ENCODE results near the gene ZNF311. TPM values are rescaled to one million over a fixed set of nuclear protein-coding genes. Genes with fewer than 3 reads are reported as not detected.

The ZNF311 gene
- polyA plus RNA-seq, 3 donors = 0.05 TPM; not detected in 1

- no peaks in the 10 kb centered on the region for H4K20me1 ChIP-seq (ENCODE audit: insufficient read depth, low read length)
- no peak within 1 kb of the TSS for H2AFZ ChIP-seq (ENCODE audit: insufficient read depth, low read depth, low read length, poor library complexity, severe bottlenecking)
- intact Hi-C loops (cut with micrococcal nuclease) = no loop called here
- WGBS (ENCODE audit: insufficient coverage) = no CpG with 5 or more reads among the region's 1 CpG
- TF ChIP-seq CTCF (IDR thresholded peaks at IDR 0.05) = no peak
- Mint-ChIP-seq H3K4me1 (no peaks in the 10 kb centered on the region), H3K9me3 (peaks cover 0 to 1% (median 0%) of the 10 kb centered on the region in 7 donors), H3K4me3 (no peak within 1 kb of the TSS), H3K27me3 (ENCODE audit: low read depth in 3 of 3) (peaks cover 6 to 15% (median 7%) of the 10 kb centered on the region in 3 donors), H3K27ac (no peak within 1 kb of the TSS), H3K36me3 (no peaks in the 10 kb centered on the region)
- H3K27ac ChIP-seq (ENCODE audit: low read depth in 1 of 2, low read length in 2 of 2) = no peak within 1 kb of the TSS
- no peak within 1 kb of the TSS for H3K4me3 ChIP-seq (replicated peaks in 1 of 3; ENCODE audit: low read depth in 2 of 3, low read length in 3 of 3)
- no peaks in the 10 kb centered on the region for H3K4me1 ChIP-seq (ENCODE audit: control insufficient read depth in 1 of 2, insufficient read depth in 2 of 2, low read length in 2 of 2)
- no peaks in the 10 kb centered on the region for H3K79me2 ChIP-seq (ENCODE audit: insufficient read depth, low read length)
- H3K4me2 ChIP-seq (replicated peaks; ENCODE audit: extremely low read depth, low read length, poor library complexity, severe bottlenecking) = no peak within 1 kb of the TSS
- no peaks in the 10 kb centered on the region for H3K9me3 ChIP-seq (replicated peaks in 1 of 2; ENCODE audit: control insufficient read depth in 1 of 2, insufficient read depth in 1 of 2, low read length in 2 of 2)
- DNase-seq = no peak
- peaks cover 2 to 18% of the 10 kb centered on the region in 2 donors for H3K27me3 ChIP-seq (ENCODE audit: control insufficient read depth in 2 of 2, insufficient read depth in 2 of 2, low read length in 2 of 2)
- no peaks in the 10 kb centered on the region for H3K36me3 ChIP-seq (replicated peaks in 1 of 2; ENCODE audit: control insufficient read depth in 1 of 2, insufficient read depth in 2 of 2, low read length in 2 of 2)
- no peak within 1 kb of the TSS for H3K9ac ChIP-seq (ENCODE audit: insufficient read depth, low read length, poor library complexity, severe bottlenecking)
Observed at GRCh38 chr6:29045075-29045474, 40.0 kb upstream of the ZNF311 start, which contains the start of gene OR2W1. Gene OR2W1 (minus strand): TSS chr6:29045175. CDS start chr6:29045175, 0 bp downstream.

DNA sequence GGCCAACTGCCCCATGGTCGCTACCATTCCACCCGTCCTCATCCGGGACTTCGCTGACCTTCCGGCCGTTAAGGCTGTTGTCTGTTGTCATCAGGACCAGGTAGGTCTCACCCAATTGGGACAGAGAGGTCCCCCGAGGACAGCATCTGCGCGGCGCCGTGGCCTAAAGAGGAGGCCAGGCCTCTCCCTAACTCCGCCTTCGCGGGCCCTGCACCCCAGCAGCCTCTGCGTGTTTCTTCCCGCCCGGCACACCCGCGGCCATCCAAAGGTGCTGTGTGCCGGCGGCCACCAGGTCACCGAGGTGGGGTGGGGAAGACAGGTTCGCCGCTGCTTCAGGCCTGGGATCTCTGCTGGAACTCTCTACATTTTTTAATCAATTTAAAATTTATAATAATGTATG is 30.8 kb upstream of the ZNF311 start:
- no peak overlapping the region for H3K4me3 Mint-ChIP-seq
- H3K36me3 Mint-ChIP-seq = no peaks in the 10 kb centered on the region
- H3K27ac ChIP-seq (ENCODE audit: low read depth in 1 of 2, low read length in 2 of 2) = no peak overlapping the region
- no peak for DNase-seq
- no peak overlapping the region for H3K27ac Mint-ChIP-seq
- H2AFZ ChIP-seq (ENCODE audit: insufficient read depth, low read depth, low read length, poor library complexity, severe bottlenecking) = no peak overlapping the region
- H3K27me3 ChIP-seq (ENCODE audit: control insufficient read depth in 2 of 2, insufficient read depth in 2 of 2, low read length in 2 of 2) = peaks cover 0 to 5% of the 10 kb centered on the region in 2 donors
- H3K4me1 ChIP-seq (ENCODE audit: control insufficient read depth in 1 of 2, insufficient read depth in 2 of 2, low read length in 2 of 2) = no peaks in the 10 kb centered on the region
- H3K9me3 ChIP-seq (replicated peaks in 1 of 2; ENCODE audit: control insufficient read depth in 1 of 2, insufficient read depth in 1 of 2, low read length in 2 of 2) = peaks cover 6 to 8% of the 10 kb centered on the region in 2 donors
- TF ChIP-seq CTCF (IDR thresholded peaks at IDR 0.05) = no peak
- 97% methylated on average over 11 of the region's 24 CpGs for WGBS (ENCODE audit: insufficient coverage)
- H4K20me1 ChIP-seq (ENCODE audit: insufficient read depth, low read length) = no peaks in the 10 kb centered on the region
- H3K36me3 ChIP-seq (replicated peaks in 1 of 2; ENCODE audit: control insufficient read depth in 1 of 2, insufficient read depth in 2 of 2, low read length in 2 of 2) = no peaks in the 10 kb centered on the region
- H3K9me3 Mint-ChIP-seq = peaks cover 3 to 17% (median 8%) of the 10 kb centered on the region in 7 donors
- H3K4me2 ChIP-seq (replicated peaks; ENCODE audit: extremely low read depth, low read length, poor library complexity, severe bottlenecking) = no peak overlapping the region
- H3K79me2 ChIP-seq (ENCODE audit: insufficient read depth, low read length) = no peaks in the 10 kb centered on the region
- H3K9ac ChIP-seq (ENCODE audit: insufficient read depth, low read length, poor library complexity, severe bottlenecking) = no peak overlapping the region
- no peak overlapping the region for H3K4me3 ChIP-seq (replicated peaks in 1 of 3; ENCODE audit: low read depth in 2 of 3, low read length in 3 of 3)
- H3K27me3 Mint-ChIP-seq (ENCODE audit: low read depth in 3 of 3) = peaks cover 3 to 10% (median 7%) of the 10 kb centered on the region in 3 donors
- H3K4me1 Mint-ChIP-seq = no peaks in the 10 kb centered on the region
- intact Hi-C loops (cut with micrococcal nuclease) = no loop called here

Measured in CD14-positive monocyte (primary cell).